Testis (tissue), 2 donors: ENCODE results near the gene CFAP54.

Experiments
- CTCF ChIP-seq, 3 experiments: fragments of 450-650 bp in 2 of 3; fragments of 200-600 bp in 1 of 3; sonication (generic) in 1 of 3; IDR thresholded peaks; one replicate each; pipeline ENCODE4 v1.5.1; 2016 to 2019; ENCODE audit warnings: antibody characterized with exemption in 3 of 3, mild to moderate bottlenecking in 2 of 3, moderate library complexity in 1 of 3
- POLR2A ChIP-seq: fragments of 450-650 bp; IDR thresholded peaks from one replicate; pipeline ENCODE4 v1.6.1; 2017; ENCODE audit warnings: antibody characterized with exemption, mild to moderate bottlenecking, moderate library complexity

- no peak for TF ChIP-seq CTCF (IDR thresholded peaks at IDR 0.05)
- TF ChIP-seq POLR2A = no peak
These were observed 384.8 kb downstream of the CFAP54 start for GRCh38 chr12:96874211-96874610.
